ENCODE measurements around the gene CSNK2A1. TPM values are rescaled to one million over a fixed set of nuclear protein-coding genes. Genes with fewer than 3 reads are reported as not detected.
"Not testable (repeated sequence)": the region's sequence is repeated elsewhere in the genome, so short reads cannot be mapped to it uniquely, and the experiment has no call there.

The CSNK2A1 gene
- total RNA-seq, 1 experiment from 2014 or later = 110 TPM

- no peaks in the 10 kb centered on the region; the same call in 1 of the 2 replicates for H3K36me3 ChIP-seq
- no peaks in the 10 kb centered on the region for H3K9me3 ChIP-seq
- DNase-seq = no peak
- no peak overlapping the region for H3K4me3 ChIP-seq
- H3K27me3 ChIP-seq = no peaks in the 10 kb centered on the region
Observed at GRCh38 chr20:460180-460579, 83.4 kb downstream of the CSNK2A1 start.

DNA sequence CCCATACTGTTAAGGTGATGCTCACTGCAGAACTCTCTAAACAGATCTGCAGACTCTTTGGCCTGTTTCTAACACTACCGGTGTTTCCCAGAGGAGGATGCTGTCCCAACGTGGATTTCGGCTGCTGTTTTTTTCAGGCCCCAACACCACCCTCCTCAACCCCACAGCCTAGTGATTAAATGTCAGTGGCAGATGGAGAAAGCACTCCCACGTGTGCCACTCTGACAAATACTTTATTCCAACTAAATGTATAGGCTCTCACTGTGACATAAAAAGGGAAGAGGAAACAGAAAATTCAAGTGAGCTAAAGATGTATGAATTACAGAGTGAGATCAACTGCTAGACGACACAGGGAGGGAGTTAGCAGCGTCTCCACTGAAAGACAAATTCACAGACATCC is 84.8 kb downstream of the CSNK2A1 start:
- Histone ChIP-seq H3K9me3 (no peaks in the 10 kb centered on the region), H3K27me3 (no peaks in the 10 kb centered on the region), H3K4me3 (no peak overlapping the region), H3K36me3 (no peaks in the 10 kb centered on the region; the same call in 1 of the 2 replicates)
- no peak for DNase-seq

GRCh38 chr20:454951-455350 is 88.6 kb downstream of the CSNK2A1 start:
- Histone ChIP-seq H3K9me3 (no peaks in the 10 kb centered on the region), H3K27me3 (no peaks in the 10 kb centered on the region), H3K4me3 (no peak overlapping the region), H3K36me3 (no peaks in the 10 kb centered on the region; the same call in 1 of the 2 replicates)
- DNase-seq = no peak

GRCh38 chr20:452021-452420 is 91.6 kb downstream of the CSNK2A1 start:
- H3K27me3 ChIP-seq, DNase-seq, H3K4me3 ChIP-seq, H3K36me3 ChIP-seq, H3K9me3 ChIP-seq: not testable (repeated sequence)

GRCh38 chr20:445514-446336 is 97.9 kb downstream of the CSNK2A1 start:
- Histone ChIP-seq H3K9me3 (no peaks in the 10 kb centered on the region), H3K4me3 (no peak overlapping the region), H3K27me3 (no peaks in the 10 kb centered on the region), H3K36me3 (peaks cover 13% of the 10 kb centered on the region)
- no peak for DNase-seq

- DNase-seq = peak; percentile 9
- H3K36me3 ChIP-seq = peaks cover 13% of the 10 kb centered on the region
- no peak overlapping the region for H3K4me3 ChIP-seq
Observed at GRCh38 chr20:444862-445426, 98.6 kb downstream of the CSNK2A1 start.

GRCh38 chr20:444117-444516 is 99.5 kb downstream of the CSNK2A1 start:
- Histone ChIP-seq H3K4me3 (no peak overlapping the region), H3K36me3 (peaks cover 16% of the 10 kb centered on the region), H3K9me3 (no peaks in the 10 kb centered on the region), H3K27me3 (no peaks in the 10 kb centered on the region)
- no peak for DNase-seq

More at GRCh38 chr20:444862-445426, 98.6 kb downstream of the CSNK2A1 start:
- no peaks in the 10 kb centered on the region for H3K9me3 ChIP-seq
- no peaks in the 10 kb centered on the region for H3K27me3 ChIP-seq

DNA sequence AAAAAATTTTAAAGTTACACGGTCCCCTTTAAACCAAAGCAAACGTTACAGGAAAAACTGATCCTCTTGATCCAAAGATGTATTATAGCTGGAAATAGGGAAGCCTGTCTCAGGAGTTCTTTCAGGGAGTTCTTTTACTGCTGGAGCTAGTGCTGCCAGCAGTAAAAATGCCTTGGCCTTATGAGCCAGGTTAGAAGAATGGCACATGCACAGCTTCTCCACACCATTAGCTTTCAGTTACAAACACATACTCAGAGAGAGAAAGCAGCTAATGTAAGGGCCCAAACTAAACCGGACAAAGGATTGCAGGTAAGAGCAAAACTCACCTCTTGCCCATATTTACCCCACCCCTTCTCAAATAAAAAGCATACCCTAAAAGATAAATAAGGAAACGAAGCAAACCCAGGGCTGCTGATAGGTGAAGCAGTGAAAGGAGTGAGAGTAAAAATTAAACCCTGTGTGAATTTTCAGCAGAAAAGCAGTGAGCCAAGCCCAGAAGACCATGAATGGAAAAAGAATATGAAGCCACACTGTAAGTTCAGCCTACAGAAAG is 100.3 kb downstream of the CSNK2A1 start:
- H3K36me3 ChIP-seq = peaks cover 19% of the 10 kb centered on the region
- DNase-seq = no peak
- H3K4me3 ChIP-seq = no peak overlapping the region
- no peaks in the 10 kb centered on the region for H3K9me3 ChIP-seq
- H3K27me3 ChIP-seq = no peaks in the 10 kb centered on the region

DNA sequence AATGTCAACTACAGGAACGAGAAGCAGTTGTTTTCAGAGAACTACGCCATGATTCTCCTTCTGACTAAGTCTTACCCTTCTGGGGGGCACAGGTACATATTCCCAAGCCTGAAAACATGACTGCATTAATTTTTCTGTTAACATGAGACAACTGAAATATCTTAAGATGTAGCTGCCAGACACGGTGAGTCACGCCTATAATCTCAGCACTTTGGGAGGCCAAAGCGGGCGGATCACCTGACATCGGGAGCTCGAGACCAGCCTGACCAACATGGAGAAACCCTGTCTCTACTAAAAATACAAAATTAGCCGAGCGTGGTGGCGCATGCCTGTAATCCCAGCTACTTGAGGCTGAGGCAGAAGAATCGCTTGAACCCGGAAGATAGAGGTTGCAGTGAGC is 103.0 kb downstream of the CSNK2A1 start:
- H3K9me3 ChIP-seq = no peaks in the 10 kb centered on the region
- H3K36me3 ChIP-seq = peaks cover 19% of the 10 kb centered on the region
- H3K27me3 ChIP-seq = no peaks in the 10 kb centered on the region
- H3K4me3 ChIP-seq = no peak overlapping the region
- peak; percentile 22 for DNase-seq

GRCh38 chr20:440148-440547 is 103.4 kb downstream of the CSNK2A1 start:
- DNase-seq = no peak
- H3K27me3 ChIP-seq = no peaks in the 10 kb centered on the region
- no peak overlapping the region for H3K4me3 ChIP-seq
- no peaks in the 10 kb centered on the region for H3K9me3 ChIP-seq
- H3K36me3 ChIP-seq = peaks cover 19% of the 10 kb centered on the region

DNA sequence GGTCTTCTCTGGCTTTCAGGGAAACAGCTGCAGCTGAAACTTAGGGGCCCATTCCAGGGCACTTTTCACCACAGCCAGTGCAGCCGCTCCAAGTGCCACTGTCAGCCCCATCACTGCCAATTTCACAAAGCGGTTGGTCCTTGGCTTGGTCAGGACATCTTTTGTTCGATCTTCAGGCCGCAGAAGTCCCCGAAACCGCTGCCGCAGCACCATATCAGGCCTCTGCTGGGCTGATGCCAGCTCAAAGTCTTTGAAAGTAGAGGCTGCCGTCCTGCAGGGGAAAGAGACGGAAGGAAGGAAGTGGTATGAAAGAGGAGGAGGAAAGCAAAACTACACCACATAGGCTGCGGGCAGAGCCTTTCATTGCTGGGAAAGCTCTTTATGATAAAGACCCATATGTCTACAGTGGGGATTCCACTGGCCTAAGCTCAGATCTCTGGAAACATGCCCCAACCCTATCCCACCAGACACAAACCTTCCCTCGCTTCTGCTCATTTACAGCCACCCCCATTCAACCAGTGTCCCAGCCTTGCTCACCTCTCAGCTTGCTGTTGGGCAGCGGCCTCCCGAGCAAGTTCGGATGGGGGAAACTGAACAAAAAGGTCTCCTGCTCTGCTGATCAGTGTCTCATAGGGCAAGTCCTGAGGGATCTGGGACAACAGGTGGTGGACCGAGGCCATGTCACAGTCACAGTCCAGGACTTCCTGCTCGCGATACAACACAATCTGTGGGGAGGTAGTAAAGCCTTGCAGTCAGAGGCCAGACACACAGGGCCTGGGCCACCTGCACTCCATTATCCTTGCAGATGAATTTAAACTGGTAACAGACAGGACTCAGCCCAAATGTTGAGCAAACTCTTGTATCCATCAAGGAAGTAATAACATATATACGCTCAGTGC is 104.8 kb downstream of the CSNK2A1 start:
- no peak for DNase-seq
- Histone ChIP-seq H3K4me3 (no peak overlapping the region), H3K9me3 (no peaks in the 10 kb centered on the region), H3K27me3 (no peaks in the 10 kb centered on the region), H3K36me3 (peaks cover 14% of the 10 kb centered on the region)

DNA sequence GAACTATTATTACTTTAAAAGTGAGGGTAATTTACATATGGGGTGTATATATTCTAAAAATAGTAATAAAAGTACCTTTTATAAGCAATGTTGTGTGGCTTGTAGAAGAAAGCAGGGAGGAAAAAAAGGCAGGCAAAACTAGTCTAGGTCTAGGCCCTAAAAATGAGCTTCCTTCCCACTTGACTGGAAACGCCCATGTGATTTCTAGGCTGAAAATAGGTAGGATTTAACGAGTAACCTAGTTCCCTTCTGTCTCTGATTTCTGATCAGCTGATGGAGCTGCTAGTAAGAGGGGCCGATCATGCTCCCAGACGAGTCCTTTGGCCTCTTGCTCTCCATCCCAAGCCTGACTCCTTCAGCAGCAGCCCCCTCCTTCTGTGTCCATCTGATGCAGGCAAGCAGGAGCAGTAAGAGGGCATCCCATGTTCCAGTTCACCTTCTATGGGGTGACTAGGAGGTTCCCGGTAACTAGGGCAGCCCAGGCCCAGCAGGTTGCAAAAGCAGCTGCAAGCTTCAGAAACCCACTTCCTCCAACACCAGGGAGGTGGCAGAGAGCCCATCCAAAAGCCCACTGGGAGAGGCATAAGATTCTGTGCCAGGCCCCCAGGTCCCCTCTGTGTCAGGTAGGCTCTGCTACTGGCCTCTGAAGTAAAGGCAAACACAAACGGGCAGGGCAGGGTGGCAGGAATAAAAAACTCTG is 105.7 kb downstream of the CSNK2A1 start:
- H3K4me3 ChIP-seq = no peak overlapping the region
- H3K9me3 ChIP-seq = no peaks in the 10 kb centered on the region
- H3K36me3 ChIP-seq = peaks cover 14% of the 10 kb centered on the region
- DNase-seq = no peak
- H3K27me3 ChIP-seq = no peaks in the 10 kb centered on the region

DNA sequence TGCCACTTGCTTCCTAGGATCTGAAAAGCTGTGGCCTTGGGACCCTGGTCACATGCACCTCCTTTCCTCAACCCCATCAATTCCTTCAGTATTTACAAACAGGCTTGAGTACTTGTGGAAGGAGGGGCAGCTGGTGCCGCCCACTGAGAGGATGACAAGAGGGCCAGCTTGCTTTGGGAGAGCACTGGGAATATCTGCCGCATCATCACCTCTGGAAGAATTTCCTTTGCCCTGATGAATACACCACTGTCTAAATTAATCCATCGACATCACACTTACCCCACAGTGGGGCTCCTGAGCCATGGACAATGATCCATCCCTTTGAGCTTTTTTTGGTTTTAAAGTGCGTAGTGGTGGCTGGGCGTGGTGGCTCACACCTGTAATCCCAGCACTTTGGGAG is 107.1 kb downstream of the CSNK2A1 start:
- Histone ChIP-seq H3K27me3 (no peaks in the 10 kb centered on the region), H3K9me3 (no peaks in the 10 kb centered on the region), H3K4me3 (no peak overlapping the region), H3K36me3 (peaks cover 11% of the 10 kb centered on the region)
- no peak for DNase-seq

DNA sequence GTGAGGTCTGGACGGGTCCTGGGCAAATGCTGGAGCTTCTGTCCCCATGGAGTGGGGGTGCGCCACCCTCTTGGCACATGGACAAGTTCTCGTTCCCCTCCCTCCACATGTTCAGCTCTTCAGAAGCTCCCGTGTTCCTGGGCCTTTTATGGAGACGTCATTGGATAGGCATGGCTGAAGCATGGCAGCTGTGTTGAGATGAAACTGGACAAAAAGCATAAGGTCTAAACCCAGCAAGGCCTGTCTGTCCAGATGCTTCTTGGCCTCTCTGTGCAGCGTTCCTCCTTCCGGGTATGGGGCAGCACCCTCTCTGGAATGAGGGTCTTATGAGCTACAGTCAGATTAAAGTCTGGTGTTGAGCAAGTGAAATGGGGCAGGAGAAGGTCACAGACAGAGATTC is 108.0 kb downstream of the CSNK2A1 start:
- no peak for DNase-seq
- no peaks in the 10 kb centered on the region for H3K9me3 ChIP-seq
- H3K4me3 ChIP-seq = no peak overlapping the region
- H3K36me3 ChIP-seq = peaks cover 7% of the 10 kb centered on the region
- H3K27me3 ChIP-seq = no peaks in the 10 kb centered on the region

GRCh38 chr20:434661-435419 is 108.8 kb downstream of the CSNK2A1 start:
- Histone ChIP-seq H3K9me3 (no peaks in the 10 kb centered on the region), H3K4me3 (no peak overlapping the region), H3K27me3 (no peaks in the 10 kb centered on the region), H3K36me3 (peaks cover 7% of the 10 kb centered on the region)
- DNase-seq = no peak

- no peak for DNase-seq
- Histone ChIP-seq H3K4me3 (no peak overlapping the region), H3K27me3 (no peaks in the 10 kb centered on the region), H3K36me3 (peaks cover 3% of the 10 kb centered on the region), H3K9me3 (no peaks in the 10 kb centered on the region)
Observed at GRCh38 chr20:434221-434620, 109.4 kb downstream of the CSNK2A1 start.
